KMS-11 (cell line): ENCODE measurements around the gene CST2.
"Not testable (repeated sequence)": the region's sequence is repeated elsewhere in the genome, so short reads cannot be mapped to it uniquely, and the experiment has no call there.

ENCODE experiments used
- H2AFZ ChIP-seq: fragments of 200-600 bp; sonication (generic); 2 replicates; pipeline ENCODE4 v1.6.1; 2016; ENCODE audit warnings: antibody characterized with exemption, mixed run types, low read depth
- H3K27ac ChIP-seq: fragments of 200-600 bp; sonication (generic); 2 replicates; pipeline ENCODE4 v1.6.1; 2016; ENCODE audit warnings: mild to moderate bottlenecking, mixed run types
- H3K27me3 ChIP-seq: fragments of 200-600 bp; sonication (generic); 2 replicates; pipeline ENCODE4 v1.6.1; 2017; ENCODE audit warnings: mild to moderate bottlenecking, low read depth, mixed run types, moderate library complexity; ENCODE audit not compliant: insufficient read depth
- H3K36me3 ChIP-seq: fragments of 200-600 bp; sonication (generic); 2 replicates; pipeline ENCODE4 v1.6.1; 2017; ENCODE audit warnings: mild to moderate bottlenecking, mixed run types; ENCODE audit not compliant: insufficient read depth
- H3K4me1 ChIP-seq: fragments of 200-600 bp; sonication (generic); 2 replicates; pipeline ENCODE4 v1.6.1; 2016; ENCODE audit warnings: mild to moderate bottlenecking, low read depth, mixed run types; ENCODE audit not compliant: poor library complexity, severe bottlenecking
- H3K4me2 ChIP-seq: fragments of 200-600 bp; sonication (generic); 2 replicates; pipeline ENCODE4 v1.7.0; 2016; ENCODE audit warnings: mild to moderate bottlenecking, mixed run types
- H3K4me3 ChIP-seq: fragments of 200-600 bp; sonication (generic); IDR thresholded peaks from 2 replicates; pipeline ENCODE4 v1.6.1; 2017; ENCODE audit warnings: low read depth, low read length, mixed read lengths; ENCODE audit not compliant: insufficient read depth
- H3K79me2 ChIP-seq: fragments of 200-600 bp; sonication (generic); 2 replicates; pipeline ENCODE4 v1.6.1; 2016; ENCODE audit warnings: low read depth, mixed run types; ENCODE audit not compliant: insufficient read depth
- H3K9ac ChIP-seq: fragments of 200-600 bp; sonication (generic); 2 replicates; pipeline ENCODE4 v1.6.1; 2016; ENCODE audit warnings: mild to moderate bottlenecking, mixed run types
- H4K20me1 ChIP-seq: fragments of 200-600 bp; sonication (generic); 2 replicates; pipeline ENCODE4 v1.6.1; 2016; ENCODE audit warnings: mild to moderate bottlenecking, mixed run types; ENCODE audit not compliant: insufficient read depth
- TF ChIP-seq, protein P1 (sequence below): fragments of 200-600 bp; sonication (generic); conservative IDR thresholded peaks from 2 replicates; pipeline ENCODE4 v1.6.1; 2017; ENCODE audit warnings: low read depth, mild to moderate bottlenecking, antibody characterized with exemption, low read length, moderate library complexity, mixed read lengths

Gene CST2

DNA sequence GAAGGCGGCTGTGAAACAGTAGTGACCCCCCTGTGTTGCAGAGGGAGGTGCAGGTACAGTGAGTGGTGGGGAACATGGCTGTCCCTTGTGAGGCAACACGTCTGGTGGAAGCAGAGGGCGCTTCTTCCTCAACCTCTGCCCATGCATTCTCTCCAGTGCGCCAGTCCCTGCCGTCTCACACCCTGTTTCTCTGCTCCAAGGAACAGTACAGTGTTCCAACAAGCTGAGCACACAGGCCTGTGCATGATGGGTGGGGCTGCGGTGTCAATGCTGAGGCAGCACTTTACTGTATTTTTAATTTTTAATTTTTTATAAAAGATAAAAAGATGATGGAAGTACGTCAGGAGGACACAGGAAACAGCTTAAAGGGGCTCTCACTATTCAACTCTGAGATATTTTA is 32.5 kb downstream of the CST2 start:
- TF ChIP-seq, protein P1, sequence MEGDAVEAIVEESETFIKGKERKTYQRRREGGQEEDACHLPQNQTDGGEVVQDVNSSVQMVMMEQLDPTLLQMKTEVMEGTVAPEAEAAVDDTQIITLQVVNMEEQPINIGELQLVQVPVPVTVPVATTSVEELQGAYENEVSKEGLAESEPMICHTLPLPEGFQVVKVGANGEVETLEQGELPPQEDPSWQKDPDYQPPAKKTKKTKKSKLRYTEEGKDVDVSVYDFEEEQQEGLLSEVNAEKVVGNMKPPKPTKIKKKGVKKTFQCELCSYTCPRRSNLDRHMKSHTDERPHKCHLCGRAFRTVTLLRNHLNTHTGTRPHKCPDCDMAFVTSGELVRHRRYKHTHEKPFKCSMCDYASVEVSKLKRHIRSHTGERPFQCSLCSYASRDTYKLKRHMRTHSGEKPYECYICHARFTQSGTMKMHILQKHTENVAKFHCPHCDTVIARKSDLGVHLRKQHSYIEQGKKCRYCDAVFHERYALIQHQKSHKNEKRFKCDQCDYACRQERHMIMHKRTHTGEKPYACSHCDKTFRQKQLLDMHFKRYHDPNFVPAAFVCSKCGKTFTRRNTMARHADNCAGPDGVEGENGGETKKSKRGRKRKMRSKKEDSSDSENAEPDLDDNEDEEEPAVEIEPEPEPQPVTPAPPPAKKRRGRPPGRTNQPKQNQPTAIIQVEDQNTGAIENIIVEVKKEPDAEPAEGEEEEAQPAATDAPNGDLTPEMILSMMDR: no peak
- no peaks in the 10 kb centered on the region for H4K20me1 ChIP-seq
- H3K4me2 ChIP-seq: no peak overlapping the region
- no peak overlapping the region for H3K27ac ChIP-seq
- no peaks in the 10 kb centered on the region for H3K27me3 ChIP-seq
- no peak overlapping the region for H2AFZ ChIP-seq
- H3K4me1 ChIP-seq: no peaks in the 10 kb centered on the region
- no peak overlapping the region for H3K4me3 ChIP-seq
- no peaks in the 10 kb centered on the region for H3K79me2 ChIP-seq
- H3K36me3 ChIP-seq: no peaks in the 10 kb centered on the region
- H3K9ac ChIP-seq: no peak overlapping the region

DNA sequence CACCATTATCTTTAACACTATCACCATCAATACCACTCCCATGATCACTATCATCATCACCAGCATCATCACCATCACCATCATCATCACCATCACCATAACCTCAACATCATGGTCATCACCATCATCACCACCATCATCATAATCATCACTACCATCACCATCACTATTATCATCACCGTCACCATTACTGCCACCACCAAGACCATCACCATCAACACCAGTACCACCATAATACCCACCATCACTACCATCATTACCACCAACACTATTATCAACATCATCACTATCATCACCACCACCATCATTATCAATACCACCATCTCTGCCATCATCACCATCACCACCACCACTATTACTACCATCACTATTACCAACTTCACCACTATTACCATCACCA is 43.1 kb downstream of the CST2 start:
- Histone ChIP-seq H3K27ac (no peak overlapping the region), H3K4me2 (no peak overlapping the region), H3K27me3 (no peaks in the 10 kb centered on the region), H4K20me1 (no peaks in the 10 kb centered on the region), H3K4me1 (no peaks in the 10 kb centered on the region), H3K36me3 (no peaks in the 10 kb centered on the region), H3K9ac (no peak overlapping the region), H3K79me2 (no peaks in the 10 kb centered on the region), H2AFZ (no peak overlapping the region), H3K4me3 (no peak overlapping the region)
- TF ChIP-seq, protein P1: no peak

DNA sequence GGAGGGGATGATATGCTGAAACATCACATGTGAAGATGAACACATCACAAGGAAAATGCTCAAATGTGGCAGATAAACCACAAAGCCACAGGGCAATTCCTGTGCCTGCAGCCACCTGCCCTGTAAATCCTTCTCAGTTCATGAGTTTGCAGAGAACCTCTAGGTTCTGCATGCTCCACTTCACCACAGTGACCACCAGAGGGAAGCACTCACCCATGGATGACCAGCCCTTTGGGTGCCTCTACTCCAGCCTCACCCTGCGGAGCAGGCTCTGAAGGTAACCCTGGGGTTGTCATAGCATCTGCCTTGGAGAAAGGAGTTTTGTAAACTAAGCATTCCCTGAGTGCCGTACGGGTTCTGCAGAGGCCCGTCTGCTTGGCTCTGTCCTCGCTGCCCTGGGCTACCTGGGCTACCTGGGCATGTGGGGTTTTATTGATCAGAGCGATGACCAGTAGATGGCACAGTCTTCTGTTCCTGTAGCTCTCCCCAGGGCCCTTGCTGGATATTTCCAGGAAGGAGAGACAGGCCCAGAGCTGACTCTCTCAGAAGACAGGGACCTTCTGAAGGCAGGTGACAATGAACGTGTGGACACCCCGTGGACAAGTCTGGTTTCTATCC is 44.1 kb downstream of the CST2 start:
- TF ChIP-seq, protein P1: peak; percentile 40; the same call in 1 of the 2 replicates
- no peak overlapping the region for H2AFZ ChIP-seq
- H3K27me3 ChIP-seq: no peaks in the 10 kb centered on the region

DNA sequence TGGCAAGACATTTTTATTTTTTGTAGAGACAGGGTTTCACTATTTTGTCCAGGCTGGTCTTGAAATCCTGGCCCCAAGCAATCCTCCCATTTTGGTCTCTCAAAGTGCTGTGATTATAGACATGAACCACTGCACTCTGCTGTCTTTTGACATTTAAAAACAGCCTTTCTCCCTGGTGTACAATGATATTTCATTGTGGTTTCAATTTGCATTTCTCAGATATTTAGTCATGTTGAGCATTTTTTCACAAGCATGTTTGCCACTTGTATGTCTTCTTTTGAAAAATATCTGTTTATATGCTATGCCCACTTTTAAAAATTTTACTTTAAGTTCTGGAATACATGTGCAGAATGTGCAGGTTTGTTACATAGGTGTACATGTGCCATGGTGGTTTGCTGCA is 47.9 kb downstream of the CST2 start:
- H3K4me3 ChIP-seq, H2AFZ ChIP-seq, H3K27me3 ChIP-seq, H3K4me1 ChIP-seq, H4K20me1 ChIP-seq, H3K79me2 ChIP-seq, H3K9ac ChIP-seq, H3K27ac ChIP-seq, H3K36me3 ChIP-seq, H3K4me2 ChIP-seq: not testable (repeated sequence)

More for the DNA sequence above, 44.1 kb downstream of the CST2 start:
- Histone ChIP-seq H3K9ac (no peak overlapping the region), H4K20me1 (no peaks in the 10 kb centered on the region), H3K27ac (no peak overlapping the region), H3K4me1 (no peaks in the 10 kb centered on the region), H3K79me2 (no peaks in the 10 kb centered on the region), H3K4me3 (no peak overlapping the region), H3K36me3 (no peaks in the 10 kb centered on the region), H3K4me2 (no peak overlapping the region)

DNA sequence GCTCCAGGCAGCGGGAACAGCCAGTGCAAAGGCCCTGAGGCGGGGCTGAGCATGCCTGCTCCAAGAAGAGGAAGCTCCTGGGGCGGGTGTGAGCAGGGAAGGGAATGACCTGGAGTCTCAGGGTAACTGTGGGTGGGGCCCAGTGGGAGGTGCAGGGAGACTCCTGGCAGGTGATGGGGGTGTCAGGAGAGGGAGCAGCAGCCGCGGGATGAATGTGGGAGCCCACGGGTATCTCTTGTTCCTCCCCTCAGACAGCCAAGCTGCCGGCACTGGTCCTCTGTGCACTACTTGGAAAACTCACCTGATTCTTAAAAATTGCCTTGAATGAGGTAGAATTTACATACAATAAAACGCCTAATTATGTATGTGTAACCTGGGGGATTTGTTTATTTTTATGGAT is 49.1 kb downstream of the CST2 start:
- not testable (repeated sequence) for H4K20me1 ChIP-seq, H3K4me2 ChIP-seq, H3K27ac ChIP-seq, H3K79me2 ChIP-seq, H3K4me1 ChIP-seq, H2AFZ ChIP-seq, H3K4me3 ChIP-seq, H3K27me3 ChIP-seq, H3K9ac ChIP-seq, H3K36me3 ChIP-seq
